ENCODE data around the gene FBXL22.
A peak's percentile ranks its signal among the peaks of the same experiment; 100 is the strongest.

The FBXL22 gene, protein sequence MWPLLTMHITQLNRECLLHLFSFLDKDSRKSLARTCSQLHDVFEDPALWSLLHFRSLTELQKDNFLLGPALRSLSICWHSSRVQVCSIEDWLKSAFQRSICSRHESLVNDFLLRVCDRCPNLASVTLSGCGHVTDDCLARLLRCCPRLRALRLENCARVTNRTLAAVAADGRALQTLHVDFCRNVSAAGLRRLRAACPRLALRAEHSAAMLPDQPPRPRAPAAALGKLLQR

DNA sequence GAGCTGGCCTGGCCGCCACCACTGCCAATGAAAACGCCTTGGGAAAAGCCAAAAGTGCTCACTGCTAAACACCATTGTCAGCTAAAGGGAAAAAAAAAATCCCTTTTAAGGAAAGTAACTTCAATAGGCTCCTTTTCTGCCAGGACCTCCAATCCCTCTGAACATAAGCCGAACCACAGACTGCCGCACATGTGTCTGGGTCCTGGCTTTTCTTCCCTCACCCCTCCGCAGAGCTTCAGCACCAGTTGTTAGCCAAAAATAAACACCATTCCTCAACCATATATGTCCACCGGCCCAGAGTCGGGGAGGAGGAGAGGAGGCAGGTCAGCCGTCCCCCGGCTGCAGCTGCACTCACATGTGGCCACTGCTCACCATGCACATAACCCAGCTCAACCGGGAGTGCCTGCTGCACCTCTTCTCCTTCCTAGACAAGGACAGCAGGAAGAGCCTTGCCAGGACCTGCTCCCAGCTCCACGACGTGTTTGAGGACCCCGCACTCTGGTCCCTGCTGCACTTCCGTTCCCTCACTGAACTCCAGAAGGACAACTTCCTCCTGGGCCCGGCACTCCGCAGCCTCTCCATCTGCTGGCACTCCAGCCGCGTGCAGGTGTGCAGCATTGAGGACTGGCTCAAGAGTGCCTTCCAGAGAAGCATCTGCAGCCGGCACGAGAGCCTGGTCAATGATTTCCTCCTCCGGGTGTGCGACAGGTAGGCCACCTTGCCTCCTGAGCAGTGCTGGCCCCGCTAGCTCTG, at the start of gene FBXL22:
TSS of gene FBXL22 (plus strand) at position 350 of the 753 bp plus-strand sequence. CDS start at position 356, 6 bp downstream.
- no peak for DNase-seq

DNA sequence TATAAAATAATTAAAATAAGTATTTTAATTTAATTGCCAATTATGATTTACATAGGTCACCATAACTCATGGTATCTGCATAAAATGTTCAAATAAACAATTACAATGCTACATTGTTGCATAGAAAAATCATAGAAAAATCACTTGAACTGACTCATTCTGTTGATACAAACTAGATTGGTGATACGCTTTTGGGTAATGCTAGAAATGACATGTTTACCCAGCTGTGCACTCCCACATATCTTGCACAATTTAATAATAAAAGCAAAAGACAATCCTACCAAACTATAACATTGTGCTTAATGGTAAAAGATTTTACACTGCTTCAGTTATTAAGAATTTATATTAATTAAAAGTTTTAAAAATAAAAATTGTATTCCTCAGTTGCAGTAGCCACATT, 45.8 kb upstream of the FBXL22 start:
- DNase-seq, result no peak

DNA sequence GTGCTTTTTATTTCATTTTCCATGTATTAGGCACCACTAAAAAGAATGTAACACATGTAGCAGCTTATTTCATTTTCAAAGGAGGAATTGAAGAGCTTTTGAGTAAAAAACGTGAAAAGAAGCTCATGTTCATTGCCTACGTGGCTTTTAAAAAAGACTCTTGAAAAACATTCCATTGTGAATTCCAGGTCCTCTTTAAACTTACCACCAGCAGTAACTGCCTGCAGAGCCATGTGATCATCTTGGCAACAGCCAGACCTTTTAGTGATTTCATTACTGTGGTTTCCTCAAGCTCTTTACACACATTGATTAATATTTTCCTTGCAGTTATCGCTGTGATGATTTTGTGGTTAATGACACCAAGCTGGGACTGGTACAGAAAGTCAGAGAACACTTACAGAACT, 43.8 kb upstream of the FBXL22 start:
- peak; percentile 55 for DNase-seq

DNA sequence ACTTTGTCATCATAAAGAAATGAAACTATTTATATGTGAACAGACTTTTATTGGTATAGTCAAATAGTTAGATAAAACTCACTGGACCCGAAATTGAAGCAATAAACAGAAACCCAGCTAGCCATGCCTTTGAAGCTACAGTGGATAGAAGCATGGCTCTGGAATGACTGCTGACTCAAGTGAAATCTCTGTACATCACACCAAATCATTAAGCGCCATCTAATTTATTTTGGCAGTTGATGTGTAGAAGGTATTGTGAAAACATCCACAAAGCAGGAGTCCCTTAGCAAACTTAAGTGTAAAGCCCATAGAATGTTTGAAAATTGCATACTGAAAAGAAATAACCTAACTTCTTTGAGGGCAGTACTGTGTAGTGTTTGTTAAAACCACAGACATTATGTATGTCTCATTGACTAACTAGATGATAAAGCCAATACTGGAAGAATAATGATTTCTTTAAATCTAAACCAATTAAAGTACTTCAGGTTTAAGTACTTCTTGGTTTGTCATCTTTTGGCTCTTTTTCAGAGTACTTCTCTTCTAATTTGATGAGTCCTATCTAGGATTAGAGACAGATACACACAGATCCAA, 42.8 kb upstream of the FBXL22 start:
- DNase-seq, result no peak

DNA sequence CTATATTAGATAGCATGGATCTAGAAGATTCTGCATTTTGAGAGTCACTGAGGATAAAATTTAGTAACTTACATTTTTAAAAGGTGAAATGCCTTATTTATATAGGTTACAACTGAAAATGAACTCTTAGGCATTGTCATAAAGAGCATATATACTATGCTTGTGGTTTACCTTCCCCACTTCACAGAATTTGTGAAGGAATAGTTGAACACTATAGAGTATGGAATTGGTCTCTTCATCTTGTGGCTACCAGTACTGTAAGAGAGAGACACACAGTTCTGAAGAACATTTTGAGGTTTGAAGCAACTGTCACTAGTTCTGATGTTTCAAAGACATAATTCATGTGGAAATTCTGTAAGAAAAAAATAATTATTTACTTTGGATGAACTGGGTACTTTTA, 41.7 kb upstream of the FBXL22 start:
- DNase-seq, result no peak

DNA sequence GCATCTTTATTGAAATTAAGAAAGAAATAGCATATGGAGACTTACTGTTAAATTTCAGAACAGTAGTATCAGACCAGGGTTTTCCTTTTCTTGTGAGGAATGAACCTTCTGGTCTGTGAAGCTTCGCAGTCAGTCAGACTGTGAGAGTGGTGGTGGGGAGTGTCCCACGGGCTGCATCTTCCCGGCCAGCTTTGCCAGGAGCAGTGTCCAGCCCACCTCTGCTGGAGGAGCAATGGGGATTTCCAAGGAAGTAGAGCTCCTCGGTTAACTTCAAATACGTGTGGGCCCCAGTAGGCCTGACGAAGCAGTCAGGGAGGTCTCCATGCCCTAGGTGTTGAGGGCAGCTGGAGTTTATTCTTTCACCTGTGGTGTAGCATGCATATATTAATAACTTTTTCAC, 40.9 kb upstream of the FBXL22 start:
- DNase-seq, result no peak

DNA sequence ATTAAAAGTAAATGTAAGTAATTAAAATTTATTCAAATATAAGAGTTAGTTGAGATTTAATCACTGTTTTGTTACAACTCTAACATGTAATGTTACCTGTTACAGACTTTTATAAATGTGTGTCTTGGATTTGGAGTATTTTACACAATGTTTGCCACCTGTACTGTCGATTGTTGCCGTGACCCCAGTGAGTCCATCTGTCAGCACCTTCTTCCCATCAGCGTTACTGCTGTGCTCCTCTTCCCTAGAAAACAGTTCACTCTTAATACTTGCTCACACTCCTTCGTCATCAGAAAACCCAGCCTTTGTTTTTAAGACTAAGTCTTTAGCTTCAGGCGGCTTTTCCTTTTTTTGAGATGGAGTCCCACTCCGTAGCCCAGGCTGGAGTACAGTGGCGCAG, 40.5 kb upstream of the FBXL22 start:
- DNase-seq, result no peak

DNA sequence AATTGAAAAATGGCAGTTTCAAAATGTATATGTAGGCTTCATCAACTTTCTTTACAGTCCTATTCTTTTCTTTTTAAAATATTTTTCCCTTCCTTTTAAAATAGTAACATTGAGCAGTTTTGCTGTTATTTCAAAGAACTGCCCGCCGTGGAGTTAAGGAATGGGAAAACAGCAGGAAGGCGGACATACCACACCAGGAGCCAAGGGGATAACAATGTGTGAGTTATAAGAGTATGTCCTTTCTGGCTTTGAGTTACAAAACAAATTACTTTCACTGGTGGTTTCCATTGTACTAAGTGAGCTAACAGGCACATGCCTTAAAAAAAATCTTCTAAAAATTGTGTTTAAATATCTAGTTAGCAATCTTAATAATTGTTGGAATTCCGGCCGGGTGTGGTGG, 37.4 kb upstream of the FBXL22 start:
- peak; percentile 10 for DNase-seq

DNA sequence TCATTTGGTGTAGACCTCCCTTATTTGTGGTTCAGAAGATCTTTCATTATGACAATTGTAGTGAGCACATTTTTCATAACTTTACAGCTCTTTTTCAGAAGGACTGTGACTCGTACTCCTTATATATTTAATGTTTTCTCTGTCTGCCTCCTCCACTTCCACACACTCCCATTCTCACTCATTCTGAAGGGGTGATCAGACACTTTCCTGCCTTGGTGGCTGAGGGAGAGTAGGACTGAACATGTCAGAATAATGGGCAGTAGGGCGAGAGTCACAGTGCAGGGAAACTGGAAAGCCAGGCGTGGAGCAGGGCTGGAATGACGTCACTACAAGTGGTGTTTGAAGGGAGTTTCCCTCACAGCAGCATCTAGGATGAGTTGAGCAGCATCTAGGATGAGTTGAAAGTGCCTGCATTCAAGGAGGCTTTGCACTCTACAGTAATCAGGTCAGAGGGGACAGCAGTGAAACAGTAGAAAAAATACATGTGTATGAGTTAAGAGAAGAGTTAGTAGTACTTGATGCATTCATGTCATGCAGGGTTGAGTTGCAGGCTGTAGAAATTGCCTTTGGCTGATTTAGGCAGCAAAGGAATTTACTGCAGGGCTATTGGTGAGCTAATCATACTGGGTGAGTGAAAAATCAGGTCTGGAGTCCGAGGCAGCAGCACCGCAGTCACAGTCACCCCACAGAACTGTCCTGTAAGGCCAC, 36.3 kb upstream of the FBXL22 start:
- peak; percentile 81 for DNase-seq

DNA sequence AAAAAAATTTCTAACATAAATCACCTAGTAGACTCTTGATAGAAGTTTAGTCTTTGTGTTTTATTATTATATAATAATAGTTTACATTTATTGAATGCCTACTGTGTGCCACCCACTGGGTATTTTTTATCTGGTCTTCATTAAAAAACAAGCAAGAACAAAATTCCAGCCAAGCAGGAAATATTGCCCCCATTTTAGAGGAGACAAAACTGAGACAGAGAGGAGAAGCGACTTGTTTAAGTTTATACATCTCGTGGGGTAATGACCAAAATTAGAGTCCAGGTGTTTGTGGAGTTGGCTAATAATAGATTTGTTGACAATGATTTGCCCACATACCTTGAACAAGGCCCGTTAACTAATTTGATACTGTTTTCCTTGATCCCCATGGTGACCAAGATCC, 33.1 kb upstream of the FBXL22 start:
- no peak for DNase-seq

DNA sequence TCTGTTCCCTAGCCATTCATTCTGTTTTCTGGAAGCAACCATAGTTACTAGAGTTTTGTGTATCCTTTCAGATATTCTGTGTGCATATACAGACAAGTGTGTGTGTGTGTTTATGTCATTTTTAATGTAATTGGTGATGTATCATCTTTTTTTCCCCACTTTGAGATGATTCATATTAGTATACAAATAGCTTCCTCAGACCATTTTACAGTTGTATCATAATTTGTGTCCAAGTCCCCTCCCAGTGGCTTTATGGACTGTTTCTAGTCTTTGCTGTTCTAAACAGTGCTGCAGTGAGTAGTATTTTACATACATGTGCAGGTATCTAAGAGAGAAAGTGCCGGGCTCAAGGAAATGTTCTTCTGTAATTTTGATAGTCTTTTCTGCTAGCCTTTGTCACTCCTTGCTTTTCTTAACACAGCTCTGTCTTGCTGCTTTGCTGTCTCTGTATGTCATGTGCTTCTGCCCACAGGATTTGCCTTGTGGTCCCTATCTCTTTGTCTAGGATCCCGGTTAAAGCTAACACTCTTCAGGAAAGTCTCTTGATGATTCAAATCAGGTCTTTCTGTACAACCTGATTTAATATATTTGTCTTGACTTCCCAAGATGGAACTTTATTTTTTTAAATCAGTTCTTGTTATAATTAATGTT, 31.5 kb upstream of the FBXL22 start:
- DNase-seq, result no peak

DNA sequence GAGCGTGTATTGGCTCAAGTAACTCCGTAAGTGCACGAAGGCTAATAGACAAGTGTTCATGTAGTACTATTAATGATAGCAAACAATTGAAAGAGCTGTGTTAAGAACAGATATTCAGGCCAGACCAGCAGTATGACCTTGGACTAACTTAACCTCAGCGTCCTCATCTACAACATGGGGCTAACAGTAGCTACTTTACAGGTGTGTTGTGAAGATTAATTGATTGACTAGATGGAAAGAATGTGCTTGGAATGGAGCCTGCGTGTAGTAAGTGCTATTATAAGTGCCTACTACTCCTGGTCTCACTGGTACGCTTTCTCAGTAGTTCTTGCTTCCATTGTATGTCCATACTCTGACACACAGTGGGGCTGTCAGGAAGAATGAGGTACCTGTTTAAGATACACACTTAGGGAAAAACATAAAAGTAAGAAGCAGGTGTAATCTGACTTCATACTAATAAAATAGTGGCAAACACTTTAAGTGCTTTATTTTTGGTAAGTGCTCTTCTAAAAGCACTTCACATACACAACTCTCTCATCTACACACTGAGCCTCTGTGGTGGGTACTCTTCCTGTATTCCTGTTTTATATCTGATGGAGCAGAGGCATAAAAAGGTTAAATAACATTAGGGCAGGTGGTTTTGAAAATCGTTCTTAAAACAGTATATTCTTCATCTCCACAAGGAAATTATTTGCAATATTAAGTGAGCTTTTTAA, 24.3 kb upstream of the FBXL22 start:
- no peak for DNase-seq

DNA sequence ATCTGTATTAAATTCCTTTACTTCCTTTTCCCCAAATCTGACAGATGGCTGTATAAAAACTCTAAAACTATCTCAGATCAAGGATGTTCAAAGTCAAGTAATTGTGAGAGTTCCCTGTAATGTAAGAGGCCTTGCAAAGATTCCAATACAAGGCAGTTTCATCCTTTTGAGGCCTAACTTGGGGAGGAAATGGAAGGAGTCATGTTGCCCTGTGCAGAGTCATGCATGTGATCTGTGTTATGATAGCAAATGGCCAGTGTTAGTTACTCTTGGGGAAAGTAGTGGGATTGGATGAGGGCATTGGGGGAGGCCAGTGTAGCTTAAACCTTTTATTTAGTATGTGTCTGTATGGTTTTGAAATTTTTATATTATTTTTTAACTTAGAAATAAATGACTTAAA, 23.7 kb upstream of the FBXL22 start:
- DNase-seq, result no peak

DNA sequence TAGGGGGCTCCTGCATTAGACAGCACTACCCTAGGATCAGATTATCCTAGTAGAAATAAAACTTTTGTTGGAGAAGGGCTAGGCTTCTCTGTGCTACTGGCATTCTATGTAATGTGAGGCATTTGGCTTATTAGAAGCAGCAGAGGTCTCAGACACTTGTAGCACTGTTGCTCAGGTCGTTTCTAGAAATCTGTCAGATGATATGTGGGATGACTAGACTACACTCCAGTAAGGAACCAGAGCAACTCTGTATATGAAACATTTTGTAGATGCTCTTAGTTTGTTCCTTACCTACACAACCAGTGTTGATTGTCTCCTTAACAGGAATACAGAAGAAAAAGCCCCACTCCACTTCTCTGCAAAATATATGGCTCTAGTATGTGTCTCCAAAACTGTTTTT, 21.9 kb upstream of the FBXL22 start:
- peak; percentile 56 for DNase-seq

DNA sequence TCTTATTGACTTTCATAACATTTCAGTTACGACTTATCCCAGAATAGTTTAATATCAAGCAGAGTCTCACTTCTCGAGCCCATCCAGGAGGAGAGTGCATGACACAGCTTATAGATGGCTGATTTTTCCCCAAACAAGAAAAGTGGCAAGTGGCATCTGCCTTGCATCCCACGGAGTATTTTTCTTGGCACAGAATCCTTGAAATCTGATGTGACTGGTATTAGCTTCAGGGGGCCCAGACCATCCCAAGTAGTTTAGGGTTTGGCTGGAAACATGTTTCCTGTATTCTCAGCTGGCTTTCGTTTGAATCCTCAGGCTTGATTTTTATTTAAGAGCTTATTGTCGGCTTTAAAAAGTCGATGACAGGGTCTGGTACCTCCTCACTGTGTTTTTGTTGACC, 20.7 kb upstream of the FBXL22 start:
- no peak for DNase-seq

DNA sequence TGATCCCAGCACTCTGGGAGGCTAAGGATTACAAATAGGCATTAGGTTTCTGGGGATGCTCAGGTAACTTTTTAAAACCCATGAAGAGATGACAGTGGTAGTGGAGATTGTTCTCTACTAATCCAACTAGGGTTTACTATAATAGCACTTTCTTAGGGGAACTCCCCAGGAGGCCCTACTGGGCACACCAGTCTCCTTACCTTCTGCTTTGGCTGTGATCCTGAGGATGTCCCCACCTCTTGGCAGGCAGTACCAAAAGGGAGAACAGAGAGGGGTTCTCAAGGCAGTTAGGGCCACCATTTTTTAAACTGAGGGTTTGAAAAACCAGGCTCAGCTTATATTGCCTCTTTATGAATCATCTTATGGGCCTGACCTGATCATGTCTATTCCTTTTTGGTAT, 15.0 kb upstream of the FBXL22 start:
- no peak for DNase-seq

DNA sequence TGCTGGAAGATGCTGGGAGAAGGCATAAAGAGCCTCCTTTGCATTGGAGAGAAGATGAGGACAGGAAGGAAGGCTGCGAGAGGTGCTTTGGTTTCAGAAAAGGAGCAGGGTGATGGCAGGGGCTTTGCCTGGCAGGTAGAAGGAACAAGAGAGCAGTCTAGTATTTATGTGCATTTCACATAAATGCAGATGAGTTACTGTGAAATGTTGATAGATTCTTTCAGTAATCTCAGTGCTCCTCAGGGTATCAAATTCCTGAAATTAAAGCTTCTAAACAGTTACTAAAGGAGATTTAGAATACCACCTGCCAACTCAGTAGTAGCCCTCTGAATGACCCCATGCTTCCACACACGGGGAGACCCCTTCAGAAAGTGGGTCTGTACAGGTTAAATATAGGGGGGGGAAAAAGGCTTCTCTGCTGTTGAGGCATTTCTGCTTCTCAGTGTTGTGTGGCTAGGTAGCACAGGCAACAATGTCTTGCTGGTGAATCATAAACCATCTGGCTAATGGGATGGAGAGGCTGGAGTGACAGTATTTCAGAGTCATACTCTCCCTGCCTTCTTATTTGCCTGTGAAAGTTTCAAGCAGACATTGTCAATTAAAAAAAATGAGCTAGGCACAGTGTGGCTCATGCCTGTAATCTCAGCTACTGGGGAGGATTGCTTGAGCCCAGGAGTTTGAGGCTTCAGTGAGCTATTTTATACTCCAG, 14.3 kb upstream of the FBXL22 start:
- no peak for DNase-seq

DNA sequence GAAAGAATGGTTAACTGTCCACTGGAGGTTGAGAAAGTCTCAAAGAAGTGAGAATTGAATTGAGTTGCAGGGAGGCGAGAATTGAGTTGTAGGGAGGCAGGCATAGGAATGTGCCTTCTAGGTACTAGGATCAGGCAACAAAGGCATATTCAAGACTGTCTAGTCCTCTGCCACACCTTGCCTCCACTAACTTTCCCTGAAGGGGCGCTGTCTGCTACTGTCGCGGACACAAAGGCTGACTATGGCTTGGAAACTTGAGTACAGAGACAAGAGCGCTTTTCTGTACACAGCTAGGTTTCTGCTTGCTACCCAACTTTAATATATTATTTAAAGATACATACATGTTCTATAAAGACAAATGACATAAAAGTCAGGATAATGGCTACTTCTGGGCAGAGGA, 10.4 kb upstream of the FBXL22 start:
- no peak for DNase-seq

DNA sequence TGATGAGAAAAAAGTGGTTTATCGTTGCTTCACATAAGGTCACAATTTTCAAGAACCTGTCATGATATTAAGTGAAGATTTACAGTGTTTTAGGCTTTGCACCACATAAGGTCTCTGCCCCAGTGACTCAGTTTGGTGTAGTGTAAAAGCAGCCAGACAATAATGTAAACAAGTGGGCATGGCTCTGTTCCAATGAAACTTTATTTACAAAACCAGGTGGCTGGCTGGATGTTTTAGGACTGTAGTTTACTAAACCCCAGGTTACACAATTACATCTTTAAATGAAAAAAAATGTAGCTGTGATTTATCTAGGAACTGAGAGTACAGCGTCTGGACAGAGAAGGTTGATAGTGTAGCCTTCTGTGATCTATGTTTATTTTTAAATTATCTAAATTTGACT, 9.7 kb upstream of the FBXL22 start:
- no peak for DNase-seq

DNA sequence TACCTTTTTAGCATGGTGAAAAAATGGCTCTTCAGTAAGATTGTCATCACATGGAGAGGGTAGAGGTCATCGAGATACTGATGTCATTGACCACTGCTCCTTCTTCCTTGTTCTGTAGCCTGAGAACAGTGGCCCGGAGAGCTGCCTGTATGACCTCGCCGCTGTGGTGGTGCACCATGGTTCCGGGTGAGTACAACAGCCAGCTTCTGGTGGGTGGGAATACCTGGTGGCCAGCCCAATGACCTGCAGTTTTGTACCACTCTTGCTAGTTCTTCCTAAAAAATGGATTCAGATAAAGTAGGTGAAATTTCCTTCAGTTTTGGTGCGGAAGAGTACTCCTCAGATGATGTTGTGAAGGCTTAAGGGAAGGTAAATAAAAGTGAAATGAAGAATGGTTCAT, 8.4 kb upstream of the FBXL22 start:
- DNase-seq, result no peak

DNA sequence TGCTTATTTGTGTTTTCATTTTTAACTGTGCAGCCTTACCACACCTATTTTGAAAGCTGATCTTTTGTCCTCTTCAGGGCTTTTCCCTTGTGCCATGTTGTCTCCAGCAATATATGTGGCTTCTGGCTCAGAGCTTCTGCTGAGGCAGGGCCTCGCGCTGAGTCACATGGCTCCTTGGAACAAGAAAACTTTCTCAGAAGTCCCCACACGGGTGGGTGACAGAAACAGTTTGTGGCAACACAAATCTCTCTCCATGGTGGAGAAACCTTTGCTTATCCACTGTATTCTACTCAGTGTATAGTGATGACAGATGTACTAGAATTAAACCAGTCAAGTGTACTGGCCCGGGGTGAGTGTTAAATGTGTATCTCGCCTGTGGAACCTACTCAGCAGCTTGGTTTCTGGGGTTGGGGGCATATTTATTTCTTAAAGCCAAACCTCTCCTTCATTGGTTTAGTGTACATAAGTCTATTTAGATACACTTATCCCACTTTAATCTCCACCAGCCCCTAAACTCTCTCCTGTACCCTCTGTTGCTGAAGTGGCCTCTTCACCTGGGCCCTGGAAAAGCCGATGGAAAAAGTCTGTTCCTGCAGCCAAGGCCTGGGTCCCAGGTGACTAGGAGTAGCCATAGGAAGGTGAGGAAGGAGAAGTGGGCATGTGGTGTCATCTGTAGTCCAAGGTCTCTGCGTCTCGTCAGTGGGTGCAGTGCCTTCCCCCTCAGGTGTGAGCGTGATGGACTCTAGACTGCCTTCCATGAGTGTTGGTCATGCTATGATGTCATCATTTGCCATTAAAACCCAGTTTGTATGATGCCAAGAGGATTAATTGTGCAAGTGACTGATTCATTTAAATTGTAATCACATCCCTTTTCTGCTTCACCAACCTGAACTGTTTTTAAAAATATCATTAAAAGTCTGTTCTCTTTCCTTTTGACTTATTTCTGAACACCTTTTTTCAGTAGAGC, 3.2 kb upstream of the FBXL22 start:
- DNase-seq, result peak; percentile 58

All from activated CD4-positive, alpha-beta T cell treated with anti-CD3 and anti-CD28 coated beads, Interleukin-2, Interleukin-6, amounts not matched to agents 100 ng/mL and 50 ng/mL, durations not matched to agents 16 hours and 8 hours (primary cell).